Subcutaneous adipose tissue (tissue), 4 donors: ENCODE results near the gene CRYZL1. TPM values are rescaled to one million over a fixed set of nuclear protein-coding genes. Genes with fewer than 3 reads are reported as not detected.

Source experiments
- total RNA-seq, 4 donors: library from RNA; depleted of rRNA; stranded (reverse); fragments of >200 nt; gene quantifications; one replicate each; pipeline ENCODE4 v1.1.0, GENCODE V29; 2016
- TF ChIP-seq, protein P1 (sequence below): fragments of 450-650 bp; IDR thresholded peaks from one replicate; pipeline ENCODE4 v1.5.1; 2016; ENCODE audit warnings: low read depth, mild to moderate bottlenecking, control low read depth, antibody characterized with exemption, moderate library complexity

Gene CRYZL1
- total RNA-seq, 4 donors from 2014 or later: 45.9 to 85.6 (median 69.2) TPM

DNA sequence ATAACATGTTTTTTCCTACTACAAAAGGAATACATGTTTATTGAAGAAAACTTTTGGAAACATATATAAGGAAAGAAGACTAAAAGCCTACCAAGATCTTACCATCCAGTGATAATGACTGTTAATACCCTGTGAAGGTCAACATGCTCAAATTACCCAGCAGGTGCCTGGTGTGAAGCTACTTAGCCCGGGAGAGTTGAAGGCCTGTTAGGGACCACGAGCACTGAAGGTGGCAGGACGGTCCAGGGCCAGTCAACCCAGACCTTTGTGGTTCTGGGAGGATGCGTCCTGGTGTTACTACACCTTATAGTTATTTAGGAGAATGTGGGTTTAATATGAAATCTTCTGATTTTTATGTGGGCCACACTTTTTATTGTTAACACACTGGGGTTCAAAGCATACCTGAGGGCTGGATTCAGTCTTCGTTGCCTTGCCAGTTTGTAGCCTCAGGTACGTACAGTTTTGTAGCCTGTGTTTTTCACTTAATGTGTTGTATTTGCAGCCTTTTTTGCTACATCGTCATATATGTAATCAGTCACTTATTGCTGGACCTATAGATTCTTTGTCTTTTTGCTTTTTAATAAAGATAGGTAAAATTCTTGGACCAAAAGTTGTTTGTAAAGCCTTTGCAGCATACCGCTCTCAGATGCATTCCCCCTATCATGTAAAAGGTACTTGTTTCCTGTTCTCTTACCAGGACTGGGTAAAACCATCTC lies 10.6 kb upstream of the CRYZL1 start:
- TF ChIP-seq, protein P1, sequence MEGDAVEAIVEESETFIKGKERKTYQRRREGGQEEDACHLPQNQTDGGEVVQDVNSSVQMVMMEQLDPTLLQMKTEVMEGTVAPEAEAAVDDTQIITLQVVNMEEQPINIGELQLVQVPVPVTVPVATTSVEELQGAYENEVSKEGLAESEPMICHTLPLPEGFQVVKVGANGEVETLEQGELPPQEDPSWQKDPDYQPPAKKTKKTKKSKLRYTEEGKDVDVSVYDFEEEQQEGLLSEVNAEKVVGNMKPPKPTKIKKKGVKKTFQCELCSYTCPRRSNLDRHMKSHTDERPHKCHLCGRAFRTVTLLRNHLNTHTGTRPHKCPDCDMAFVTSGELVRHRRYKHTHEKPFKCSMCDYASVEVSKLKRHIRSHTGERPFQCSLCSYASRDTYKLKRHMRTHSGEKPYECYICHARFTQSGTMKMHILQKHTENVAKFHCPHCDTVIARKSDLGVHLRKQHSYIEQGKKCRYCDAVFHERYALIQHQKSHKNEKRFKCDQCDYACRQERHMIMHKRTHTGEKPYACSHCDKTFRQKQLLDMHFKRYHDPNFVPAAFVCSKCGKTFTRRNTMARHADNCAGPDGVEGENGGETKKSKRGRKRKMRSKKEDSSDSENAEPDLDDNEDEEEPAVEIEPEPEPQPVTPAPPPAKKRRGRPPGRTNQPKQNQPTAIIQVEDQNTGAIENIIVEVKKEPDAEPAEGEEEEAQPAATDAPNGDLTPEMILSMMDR: no peak

DNA sequence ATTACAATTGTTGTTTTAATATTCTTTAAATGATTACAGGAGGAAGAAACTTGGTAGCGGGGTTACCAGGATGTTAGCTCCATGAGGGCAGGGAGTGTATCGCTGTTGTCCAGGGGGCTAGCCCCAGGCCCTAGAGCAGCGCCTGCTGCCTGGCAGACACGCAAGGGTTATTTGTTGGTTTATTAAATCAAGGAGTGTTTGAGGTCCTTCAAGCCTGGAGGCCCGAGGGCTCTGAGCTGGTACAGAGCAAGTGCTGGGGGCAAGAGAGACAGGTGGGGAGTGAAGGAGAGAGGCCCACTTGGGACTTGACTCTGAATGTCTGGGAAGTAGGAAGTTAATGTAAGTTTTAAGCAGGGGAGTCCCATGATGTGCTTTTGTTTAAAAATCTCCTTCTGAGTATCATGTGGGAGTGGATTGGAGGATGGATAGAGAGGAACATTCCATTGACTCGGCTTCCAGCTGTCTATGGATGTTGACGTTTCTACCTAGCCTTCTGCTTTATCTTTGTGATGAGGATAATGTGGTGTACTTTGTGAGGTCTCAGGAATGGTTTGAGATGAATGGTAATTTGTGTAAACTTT lies 9.5 kb upstream of the CRYZL1 start:
- TF ChIP-seq, protein P1: no peak

DNA sequence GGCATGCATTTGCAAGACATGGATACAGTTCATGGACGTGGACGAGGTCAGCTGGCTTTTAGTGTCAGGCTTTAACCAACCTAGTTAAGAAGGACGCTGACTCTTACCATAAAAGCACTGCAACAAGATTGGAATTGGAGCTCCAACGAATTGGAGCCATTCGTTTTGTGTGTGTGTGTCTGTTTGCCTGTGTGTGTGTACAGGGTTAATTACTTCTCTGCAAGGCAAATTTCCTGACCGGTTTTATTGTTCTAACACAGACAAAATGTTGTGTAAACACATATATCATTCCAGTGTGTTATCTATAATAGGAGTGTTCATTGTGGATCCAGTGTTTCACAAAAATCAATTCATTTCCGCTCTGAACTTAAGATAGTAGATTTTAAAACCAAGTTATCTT lies 8.7 kb upstream of the CRYZL1 start:
- TF ChIP-seq, protein P1: no peak

DNA sequence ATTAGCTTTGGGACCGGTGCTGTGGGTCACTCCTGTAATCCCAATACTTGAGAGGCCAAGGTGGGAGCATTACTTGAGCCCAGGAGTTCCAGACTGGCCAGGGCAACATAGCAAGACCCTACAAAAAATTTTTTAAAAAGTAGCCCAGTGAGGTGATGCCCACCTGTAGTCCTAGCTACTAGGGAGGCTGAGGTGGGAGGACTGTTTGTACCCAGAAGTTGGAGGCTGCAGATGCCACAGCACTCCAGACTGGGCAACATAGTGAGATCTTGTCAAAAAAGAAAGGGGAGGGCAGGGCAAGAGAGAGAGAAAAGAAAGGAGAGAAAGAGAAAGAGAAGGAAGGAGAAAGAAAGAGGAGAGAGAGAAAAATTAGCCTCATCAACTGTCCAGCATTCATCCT lies 7.0 kb upstream of the CRYZL1 start:
- TF ChIP-seq, protein P1: no peak

DNA sequence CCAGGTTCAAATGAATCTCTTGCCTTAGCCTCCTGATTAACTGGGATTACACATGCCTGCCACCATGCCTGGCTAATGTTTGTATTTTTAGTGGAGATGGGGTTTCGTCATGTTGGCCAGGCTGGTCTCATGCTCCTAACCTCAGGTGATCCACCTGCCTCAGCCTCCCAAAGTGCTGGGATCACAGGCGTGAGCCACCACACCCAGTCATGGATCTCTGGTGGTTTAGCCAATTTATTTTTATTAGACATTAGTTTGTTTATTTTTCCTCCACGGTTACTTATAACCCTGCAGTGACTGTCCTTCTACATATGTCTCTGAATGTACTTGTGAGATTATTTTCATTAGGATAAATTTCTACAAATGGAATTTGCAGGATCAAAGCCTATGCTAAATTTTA lies 6.0 kb upstream of the CRYZL1 start:
- TF ChIP-seq, protein P1: no peak

DNA sequence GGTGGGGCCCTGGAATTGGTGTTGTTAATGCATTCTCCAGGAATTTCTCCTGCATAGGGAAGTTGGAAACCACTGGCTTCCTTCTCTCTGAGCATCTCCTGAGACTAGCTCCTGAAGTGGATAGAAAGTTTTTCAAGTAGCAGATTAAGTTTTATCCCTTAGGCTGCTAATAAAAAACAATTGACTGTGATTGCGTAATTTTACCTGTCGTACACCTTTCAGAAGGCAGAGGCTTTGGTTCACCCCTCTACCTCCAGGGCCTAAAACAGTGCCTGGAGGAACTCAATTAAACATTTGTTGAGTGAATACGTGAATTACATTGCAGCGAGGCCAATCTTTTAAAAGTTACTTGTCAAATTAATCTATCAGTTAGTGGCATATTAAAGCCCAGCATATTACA lies 4.2 kb upstream of the CRYZL1 start:
- TF ChIP-seq, protein P1: no peak

DNA sequence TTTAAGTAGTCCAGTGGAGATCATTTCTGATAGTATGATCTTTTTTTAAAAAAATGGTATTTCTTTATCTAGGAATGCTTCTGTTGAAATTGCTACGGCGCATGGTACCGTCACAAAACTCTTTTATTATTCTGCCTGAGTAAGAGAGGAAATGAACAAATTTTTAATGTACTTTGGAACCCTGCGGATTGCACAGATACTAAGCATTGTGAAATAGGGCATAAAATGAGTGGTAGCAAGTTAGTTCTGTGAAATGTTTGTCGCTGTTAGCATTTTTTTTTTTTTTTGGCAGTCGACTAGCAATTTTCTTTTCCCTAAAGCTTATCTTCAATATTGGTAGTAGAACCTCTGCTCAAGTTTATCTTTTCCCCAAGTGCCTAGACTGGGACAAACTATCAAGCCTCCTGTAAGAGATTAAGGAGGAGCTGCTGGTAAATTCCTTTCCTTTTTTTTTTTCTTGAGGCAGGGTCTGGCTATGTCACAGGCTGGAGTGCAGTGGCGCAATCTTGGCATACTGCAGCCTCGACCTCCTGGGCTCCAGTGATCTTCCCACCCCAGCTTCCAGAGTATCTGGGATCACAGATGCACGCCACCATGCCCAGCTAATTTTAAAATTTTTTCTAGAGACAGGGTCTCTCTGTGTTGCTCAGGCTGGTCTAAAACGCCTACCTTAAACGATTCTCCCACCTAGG lies 3.0 kb upstream of the CRYZL1 start:
- TF ChIP-seq, protein P1: no peak
